Left colon (tissue), 2 donors: ENCODE results near the gene SVIP. TPM values are rescaled to one million over a fixed set of nuclear protein-coding genes. Genes with fewer than 3 reads are reported as not detected.
A peak's percentile ranks its signal among the peaks of the same experiment; 100 is the strongest.

ENCODE experiments used
- ATAC-seq: fragments of 200-7000 bp; cut with Tn5 transposase; one replicate; pipeline ENCODE4 v1.9.1; 2020; ENCODE audit warnings: mild to moderate bottlenecking, moderate library complexity
- DNase-seq, 2 donors: peaks; one replicate each; pipeline ENCODE4 v3.0.0-alpha.2; 2020
- intact Hi-C, 2 donors: fragments of 100-400 bp; cut with DNase I in 1 of 2; cut with micrococcal nuclease in 1 of 2; formaldehyde crosslinking; loops; one replicate each; pipeline versions ENCODE4 v1.11.2 to v1.14.0; 2022; cut with DNase I, micrococcal nuclease
- long read RNA-seq: library from polyadenylated mRNA; unstranded; transcript quantifications from one replicate; pipeline ENCODE4 v2.0.0, GENCODE V29; 2021
- total RNA-seq, 2 donors: library from RNA; stranded (reverse); fragmentation: NEBNext Ultra II Directional; extraction: Animal tissue kit (Norgen Biotek cat#: 25700); gene quantifications; one replicate each; pipeline ENCODE4 v1.2.1, GENCODE V29; 2021
- donor health status: DM: no; HTN: no; CAD: no.
- donor health status: DM: yes; HTN: yes; CAD: no.

Gene SVIP, protein sequence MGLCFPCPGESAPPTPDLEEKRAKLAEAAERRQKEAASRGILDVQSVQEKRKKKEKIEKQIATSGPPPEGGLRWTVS
- 10 to 100 TPM; 21.7 to 30.2 TPM for total RNA-seq
- long read RNA-seq, full-length matches to known transcripts, result 31 of 43 reads
- long read RNA-seq, partial matches to known transcripts, result 12 of 43 reads
- long read RNA-seq, other reads (novel, unspliced or antisense), result 0 of 43 reads

GRCh38 chr11:22829231-22830081 is at the start of gene SVIP:
TSS of gene SVIP (minus strand) at chr11:22829801. CDS start at chr11:22829748, 53 bp downstream.
- ATAC-seq (peak; percentile 95), DNase-seq (peak; percentile 96 to 99)
- intact Hi-C loops, result no loop called here

GRCh38 chr11:22878604-22879003 is 49.0 kb upstream of the SVIP start:
- no peak for DNase-seq
- no peak for ATAC-seq
- intact Hi-C loops, result no loop called here

- peak in 1 of 2 donors; percentile 6 for DNase-seq
These were observed 48.4 kb upstream of the SVIP start for GRCh38 chr11:22878039-22878438.

GRCh38 chr11:22875869-22876473 is 46.4 kb upstream of the SVIP start:
- ATAC-seq (peak; percentile 77), DNase-seq (peak in 1 of 2 donors; percentile 82)
- intact Hi-C loops, result no loop called here

More at GRCh38 chr11:22878039-22878438, 48.4 kb upstream of the SVIP start:
- intact Hi-C loops, result no loop called here
- peak; percentile 87 for ATAC-seq

DNA sequence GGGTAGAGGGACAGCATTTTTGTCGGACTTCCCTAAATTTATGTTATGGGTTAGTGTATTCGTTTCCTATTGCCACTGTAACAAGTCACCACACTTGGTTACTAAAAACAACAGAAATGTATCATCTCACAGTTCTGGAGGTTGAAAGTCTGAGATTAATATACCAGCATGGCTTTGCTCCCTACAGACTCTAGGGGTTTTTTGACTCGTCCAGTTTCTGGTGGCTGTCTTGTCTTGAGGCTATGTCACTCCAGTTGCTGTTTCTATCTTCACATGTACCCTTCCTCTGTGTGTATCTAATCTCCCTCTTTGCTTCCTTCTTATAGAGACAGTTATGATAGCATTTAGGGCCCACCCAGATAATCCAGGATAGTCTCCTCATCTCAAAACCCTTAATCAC is 39.7 kb upstream of the SVIP start:
- intact Hi-C loops, result no loop called here
- DNase-seq, result no peak
- no peak for ATAC-seq

- intact Hi-C loops, result no loop called here
- ATAC-seq (no peak), DNase-seq (no peak)
These were observed 30.6 kb upstream of the SVIP start, which contains the start of gene CCDC179 for GRCh38 chr11:22860241-22860640. TSS of gene CCDC179 (minus strand) at chr11:22860474. CDS start at chr11:22860421, 53 bp downstream.

DNA sequence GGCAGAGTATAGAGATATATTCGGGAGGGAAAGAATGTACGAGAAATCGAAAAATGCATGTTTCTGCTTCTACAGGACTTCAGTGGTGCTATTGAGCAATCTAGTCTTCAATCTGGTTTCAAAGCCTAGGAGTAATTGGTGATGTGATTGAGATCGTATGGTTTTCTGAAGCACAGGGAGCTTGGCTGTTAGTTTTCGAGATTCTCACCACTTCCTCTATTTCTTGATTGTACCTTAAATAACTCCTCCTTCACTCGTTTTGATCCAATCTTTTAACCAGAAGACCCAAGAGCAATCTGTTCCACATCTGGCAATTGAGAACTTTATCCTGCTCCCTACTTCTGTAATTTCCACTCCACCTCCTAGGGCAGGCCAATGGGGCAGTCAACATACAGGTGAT is 30.2 kb upstream of the SVIP start:
- no peak for ATAC-seq
- no peak for DNase-seq
- intact Hi-C loops, result no loop called here

GRCh38 chr11:22851477-22851876 is 21.9 kb upstream of the SVIP start:
- no peak for DNase-seq
- no peak for ATAC-seq
- intact Hi-C loops, result no loop called here

DNA sequence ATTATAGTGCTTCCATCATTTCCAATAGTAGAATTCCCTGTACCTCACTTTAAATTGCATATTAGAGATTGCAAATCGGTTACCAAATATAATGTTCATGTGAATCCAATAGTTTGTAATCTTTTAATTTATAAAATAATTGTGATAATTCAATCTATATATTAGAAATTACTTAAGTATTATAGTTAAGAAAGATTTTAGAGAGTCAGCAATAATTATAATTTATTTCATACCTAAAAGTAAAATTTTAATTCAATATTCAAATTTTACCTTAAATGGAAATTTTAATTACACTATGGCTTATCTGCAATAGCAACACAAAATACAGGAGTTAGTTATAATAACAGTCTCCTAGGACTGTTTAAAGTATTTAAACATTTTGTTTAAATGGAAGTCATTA is 17.1 kb upstream of the SVIP start:
- intact Hi-C loops, result no loop called here
- no peak for DNase-seq
- ATAC-seq, result no peak

DNA sequence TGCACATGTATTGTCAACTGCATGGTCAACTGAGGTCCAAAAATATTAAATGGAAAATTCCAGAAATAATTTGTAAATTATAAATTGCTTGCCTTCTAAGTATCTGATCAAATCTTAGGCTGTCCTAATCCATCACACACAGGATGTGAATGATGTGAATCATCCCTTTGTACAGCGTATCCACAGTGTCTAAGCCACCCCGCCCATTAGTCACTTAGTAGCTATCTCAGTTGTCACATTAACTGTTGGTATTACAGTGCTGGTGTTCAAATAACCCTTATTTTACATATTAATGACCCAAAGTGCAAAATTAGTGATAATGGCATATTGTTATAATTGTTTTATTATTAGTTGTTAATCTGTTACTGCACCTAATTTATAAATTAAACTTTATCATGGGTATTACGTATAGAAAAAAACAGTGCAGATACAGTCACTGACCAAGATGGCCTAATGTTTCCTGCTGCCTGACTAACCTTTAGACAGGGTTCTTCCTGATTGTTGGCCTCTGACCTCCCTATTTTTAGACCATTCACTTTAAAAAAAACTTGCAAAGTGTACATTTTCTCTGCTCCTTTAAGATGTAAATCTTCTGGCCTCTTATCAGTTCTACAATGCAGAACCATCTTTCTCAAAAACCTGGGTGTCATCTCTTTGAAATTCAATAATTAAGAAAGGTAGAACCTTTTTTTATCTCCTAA is 2.9 kb upstream of the SVIP start:
- intact Hi-C loops, result no loop called here
- ATAC-seq (no peak), DNase-seq (no peak)

DNA sequence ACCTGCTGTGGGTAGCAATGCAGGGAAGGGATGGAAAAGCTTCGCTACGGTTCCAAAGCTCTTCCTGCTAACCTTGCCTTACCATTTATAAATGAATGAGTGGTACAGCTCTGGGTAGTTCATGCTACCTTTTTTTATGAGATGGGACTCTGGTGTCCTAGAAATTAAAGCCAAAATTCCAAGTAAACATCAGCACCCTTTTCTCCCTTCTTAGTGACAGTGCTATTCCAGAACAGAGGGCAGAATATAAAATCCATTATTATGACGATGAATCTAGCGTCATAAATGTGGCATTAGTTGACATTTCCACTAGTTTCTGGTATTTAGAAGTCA is 447 bp upstream of the SVIP start:
- ATAC-seq, result no peak
- intact Hi-C loops, result no loop called here
- DNase-seq, result no peak

DNA sequence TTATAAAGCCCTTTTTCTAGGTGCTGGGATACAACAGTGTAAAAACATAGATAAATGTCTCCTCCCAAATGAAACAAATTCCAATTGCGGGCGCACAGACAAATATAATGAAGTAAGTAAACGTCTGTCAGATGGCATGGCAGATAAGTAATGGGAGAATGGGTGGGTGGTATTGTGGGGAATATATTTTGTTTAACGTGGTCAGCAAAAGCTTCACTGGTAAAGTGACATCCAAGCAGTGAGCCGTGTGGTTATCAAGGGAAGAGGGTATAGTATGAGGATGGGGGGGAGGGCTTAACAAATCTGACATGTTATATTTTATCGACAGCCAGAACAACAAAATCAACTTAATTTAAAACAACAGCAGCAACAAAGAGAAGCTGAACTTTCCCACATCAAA is 1.2 kb downstream of the SVIP start:
- no peak for ATAC-seq

DNA sequence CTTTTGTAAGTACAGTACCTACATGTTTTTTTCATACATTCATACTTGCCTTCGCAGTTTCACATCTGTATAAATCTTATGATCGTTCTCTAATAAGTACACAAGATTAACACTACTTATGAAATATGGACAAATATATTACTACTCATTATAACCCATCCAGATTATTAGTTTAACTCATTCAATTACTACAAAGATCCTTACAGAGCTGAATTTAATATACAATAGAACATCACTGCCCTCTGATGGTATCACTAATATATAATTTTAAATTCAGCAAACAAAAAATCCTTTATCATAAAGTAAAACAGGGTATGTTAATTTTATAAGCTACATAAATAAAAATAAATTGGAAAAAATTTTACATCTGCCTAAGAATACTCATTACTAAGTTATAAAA is 7.4 kb downstream of the SVIP start:
- intact Hi-C loops, result no loop called here
- DNase-seq (no peak), ATAC-seq (no peak)

More for the DNA sequence above, 1.2 kb downstream of the SVIP start:
- intact Hi-C loops, result no loop called here
- DNase-seq, result no peak

DNA sequence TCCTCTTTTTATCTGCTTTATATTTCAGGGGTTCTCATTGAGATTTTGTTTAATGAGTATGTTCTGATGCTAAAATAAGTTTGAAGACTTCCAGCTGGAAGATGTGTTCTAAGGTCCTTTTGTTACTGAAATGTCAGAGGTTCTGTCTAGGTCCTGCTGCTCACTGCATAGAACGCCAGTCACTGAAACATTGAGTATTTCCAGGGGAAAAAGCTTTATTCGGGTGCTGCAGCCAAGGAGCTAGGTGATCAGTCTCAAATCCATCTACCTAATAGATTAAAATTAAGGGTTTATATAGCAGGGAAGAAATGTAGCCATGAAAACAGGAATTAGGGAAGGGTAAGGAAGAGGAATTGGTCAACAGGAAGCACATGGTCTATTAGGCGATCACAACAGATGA is 19.7 kb downstream of the SVIP start:
- ATAC-seq, result no peak
- no peak for DNase-seq
- intact Hi-C loops, result no loop called here

- ATAC-seq (no peak), DNase-seq (no peak)
- intact Hi-C loops, result no loop called here
These were observed 20.9 kb downstream of the SVIP start for GRCh38 chr11:22808571-22809197.

DNA sequence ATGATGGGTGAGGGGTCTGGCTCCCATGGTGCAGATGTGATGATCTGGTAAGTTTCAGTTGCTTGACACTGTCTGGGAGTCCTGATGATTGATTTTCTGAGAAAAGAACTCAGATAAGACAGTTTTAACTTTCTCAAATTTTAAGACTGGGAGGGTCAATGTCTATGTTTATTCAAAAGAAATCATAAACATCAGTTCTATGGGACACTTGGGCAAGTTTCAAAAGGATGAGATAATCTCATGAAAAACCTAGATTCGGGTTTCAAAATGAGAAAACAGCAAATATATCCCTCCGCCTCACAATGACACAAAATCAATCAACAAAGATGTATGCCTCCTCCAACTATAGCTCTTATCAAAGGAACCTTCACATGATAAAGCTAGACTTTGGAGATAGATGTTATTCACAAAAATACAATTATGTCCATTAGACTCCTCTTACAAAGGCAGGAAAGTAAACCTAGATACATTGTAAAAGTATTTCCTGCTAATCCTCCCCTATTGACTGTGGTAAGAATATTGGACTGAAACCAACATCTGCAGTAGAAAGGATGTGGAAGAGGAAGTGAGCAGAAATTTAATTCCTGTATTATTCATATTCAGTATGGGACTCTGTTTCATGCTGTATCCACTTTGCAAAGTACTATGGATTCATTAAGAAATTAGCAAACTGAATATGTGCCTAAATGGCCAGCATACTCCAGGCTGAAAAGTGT is 21.6 kb downstream of the SVIP start:
- intact Hi-C loops, result no loop called here
- DNase-seq (no peak), ATAC-seq (peak; percentile 54)

DNA sequence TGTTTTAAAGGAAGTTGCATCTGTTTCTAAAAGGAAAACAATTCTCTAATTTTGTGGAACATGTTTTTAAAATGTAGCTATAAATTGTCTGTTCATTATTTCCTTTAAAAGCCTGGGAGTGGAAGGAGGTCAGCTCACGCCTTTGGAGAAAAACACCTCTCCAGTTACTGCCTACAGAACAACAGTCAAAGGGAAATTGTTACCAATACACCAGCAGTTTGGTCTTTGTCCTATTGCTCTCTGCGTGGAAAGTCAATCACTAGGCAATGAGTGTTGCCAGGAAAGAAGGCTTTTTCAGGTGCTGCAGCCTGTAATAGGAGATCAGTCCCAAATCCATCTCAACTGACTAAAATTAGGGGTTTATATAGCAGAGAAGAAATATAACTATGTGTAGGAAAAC is 22.2 kb downstream of the SVIP start:
- ATAC-seq, result no peak
- no peak for DNase-seq
- intact Hi-C loops, result no loop called here

- no peak for DNase-seq
- ATAC-seq, result no peak
- intact Hi-C loops, result no loop called here
These were observed 26.7 kb downstream of the SVIP start for GRCh38 chr11:22802861-22803260.
